Endodermal cell (in vitro differentiated cells): ENCODE measurements around the gene UBXN1. TPM values are rescaled to one million over a fixed set of nuclear protein-coding genes. Genes with fewer than 3 reads are reported as not detected.

Source experiments
- DNase-seq: peaks from one replicate; pipeline ENCODE4 v3.0.0-alpha.2; 2017
- H3K27ac ChIP-seq: 2 replicates; pipeline ENCODE4 v1.5.1; 2013; ENCODE audit warnings: mild to moderate bottlenecking, low read depth, low read length, moderate library complexity
- H3K27me3 ChIP-seq: 2 replicates; pipeline ENCODE4 v1.6.1; 2013; ENCODE audit warnings: mild to moderate bottlenecking, low read length, moderate library complexity; ENCODE audit not compliant: insufficient read depth, control insufficient read depth, poor library complexity, severe bottlenecking
- H3K36me3 ChIP-seq: 2 replicates; pipeline ENCODE4 v1.7.0; 2013; ENCODE audit warnings: mild to moderate bottlenecking, low read length, moderate library complexity; ENCODE audit not compliant: control insufficient read depth, insufficient read depth
- H3K4me1 ChIP-seq: one replicate; pipeline ENCODE4 v1.7.0; 2013; ENCODE audit warnings: low read length; ENCODE audit not compliant: control insufficient read depth, insufficient read depth
- H3K4me3 ChIP-seq: 2 replicates; pipeline ENCODE4 v1.5.1; 2013; ENCODE audit warnings: mild to moderate bottlenecking, low read length, moderate library complexity
- H3K9ac ChIP-seq: 2 replicates; pipeline ENCODE4 v1.6.1; 2013; ENCODE audit warnings: mild to moderate bottlenecking, low read length, moderate library complexity; ENCODE audit not compliant: poor library complexity, severe bottlenecking; ENCODE audit errors: extremely low read depth
- H3K9me3 ChIP-seq: 2 replicates; pipeline ENCODE4 v1.6.1; 2013; ENCODE audit warnings: mild to moderate bottlenecking, low read length, moderate library complexity; ENCODE audit not compliant: control insufficient read depth
- H3K27ac Mint-ChIP-seq: 2 replicates; pipeline ENCODE4 v1.8.0; 2020; ENCODE audit warnings: mixed read lengths
- H3K27me3 Mint-ChIP-seq: 2 replicates; pipeline ENCODE4 v1.8.0; 2021; ENCODE audit warnings: mild to moderate bottlenecking, mixed read lengths; ENCODE audit not compliant: insufficient read depth
- H3K36me3 Mint-ChIP-seq: 2 replicates; pipeline ENCODE4 v1.8.0; 2020; ENCODE audit warnings: low read depth, mixed read lengths
- H3K4me1 Mint-ChIP-seq: 2 replicates; pipeline ENCODE4 v1.8.0; 2020; ENCODE audit warnings: mixed read lengths
- H3K4me3 Mint-ChIP-seq: 2 replicates; pipeline ENCODE4 v1.8.0; 2020; ENCODE audit warnings: mild to moderate bottlenecking, moderate library complexity, mixed read lengths
- H3K9me3 Mint-ChIP-seq: 2 replicates; pipeline ENCODE4 v1.8.0; 2020; ENCODE audit warnings: mild to moderate bottlenecking, mixed read lengths
- WGBS, 2 experiments: methylation state at CpG; one replicate each; pipeline versions ENCODE4 v1.1.5 to v1.1.7; 2013; ENCODE audit warnings: missing lambda C conversion rate in 2 of 2, mixed read lengths in 1 of 2; ENCODE audit not compliant: insufficient coverage in 1 of 2, insufficient read length in 1 of 2; 5-methylcytosine and 5-hydroxymethylcytosine counted together
- total RNA-seq, 2 donors: library from RNA; stranded (reverse); fragmentation: NEBNext Ultra II Directional in 1 of 2; extraction: Animal tissue kit (Norgen Biotek cat#: 25700) in 1 of 2; gene quantifications; 2 replicates in 1 of 2; 3 replicates in 1 of 2; pipeline ENCODE4 v1.2.1, GENCODE V29; 2021
- TF ChIP-seq, protein P1 (sequence below): fragments of 200-600 bp; sonication (generic); conservative IDR thresholded peaks from 2 replicates; pipeline ENCODE4 v1.5.0; 2021; ENCODE audit warnings: antibody characterized with exemption, mild to moderate bottlenecking

Gene UBXN1
- total RNA-seq, 2 donors from 2014 or later: 89.3 to 96.6 TPM

GRCh38 chr11:62680825-62681240 lies 2.0 kb upstream of the UBXN1 start:
- TF ChIP-seq, protein P1, sequence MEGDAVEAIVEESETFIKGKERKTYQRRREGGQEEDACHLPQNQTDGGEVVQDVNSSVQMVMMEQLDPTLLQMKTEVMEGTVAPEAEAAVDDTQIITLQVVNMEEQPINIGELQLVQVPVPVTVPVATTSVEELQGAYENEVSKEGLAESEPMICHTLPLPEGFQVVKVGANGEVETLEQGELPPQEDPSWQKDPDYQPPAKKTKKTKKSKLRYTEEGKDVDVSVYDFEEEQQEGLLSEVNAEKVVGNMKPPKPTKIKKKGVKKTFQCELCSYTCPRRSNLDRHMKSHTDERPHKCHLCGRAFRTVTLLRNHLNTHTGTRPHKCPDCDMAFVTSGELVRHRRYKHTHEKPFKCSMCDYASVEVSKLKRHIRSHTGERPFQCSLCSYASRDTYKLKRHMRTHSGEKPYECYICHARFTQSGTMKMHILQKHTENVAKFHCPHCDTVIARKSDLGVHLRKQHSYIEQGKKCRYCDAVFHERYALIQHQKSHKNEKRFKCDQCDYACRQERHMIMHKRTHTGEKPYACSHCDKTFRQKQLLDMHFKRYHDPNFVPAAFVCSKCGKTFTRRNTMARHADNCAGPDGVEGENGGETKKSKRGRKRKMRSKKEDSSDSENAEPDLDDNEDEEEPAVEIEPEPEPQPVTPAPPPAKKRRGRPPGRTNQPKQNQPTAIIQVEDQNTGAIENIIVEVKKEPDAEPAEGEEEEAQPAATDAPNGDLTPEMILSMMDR: peak; percentile 58
- peak overlapping the region; percentile 53 for H3K27ac Mint-ChIP-seq
- no peaks in the 10 kb centered on the region for H3K9me3 ChIP-seq
- peaks cover 22% of the 10 kb centered on the region for H3K36me3 Mint-ChIP-seq
- H3K4me1 ChIP-seq: peaks cover 7% of the 10 kb centered on the region
- H3K36me3 ChIP-seq: peaks cover 18% of the 10 kb centered on the region
- H3K27me3 Mint-ChIP-seq: no peaks in the 10 kb centered on the region
- no peaks in the 10 kb centered on the region for H3K9me3 Mint-ChIP-seq
- H3K4me3 Mint-ChIP-seq: no peak overlapping the region
- 84 to 87% methylated on average over 3 to 4 of the region's 4 CpGs for WGBS, 2 experiments
- peak; percentile 58 for DNase-seq
- H3K27me3 ChIP-seq: no peaks in the 10 kb centered on the region
- H3K27ac ChIP-seq: no peak overlapping the region
- no peak overlapping the region for H3K4me3 ChIP-seq
- no peak overlapping the region for H3K9ac ChIP-seq
- H3K4me1 Mint-ChIP-seq: peaks cover 16% of the 10 kb centered on the region

- H3K9me3 Mint-ChIP-seq: no peaks in the 10 kb centered on the region
- peaks cover 16% of the 10 kb centered on the region for H3K4me1 Mint-ChIP-seq
- H3K27ac Mint-ChIP-seq: peak overlapping the region; percentile 91
- H3K9me3 ChIP-seq: no peaks in the 10 kb centered on the region
- H3K27me3 ChIP-seq: no peaks in the 10 kb centered on the region
- peak overlapping the region; percentile 94 for H3K4me3 ChIP-seq
- peaks cover 7% of the 10 kb centered on the region for H3K4me1 ChIP-seq
- TF ChIP-seq, protein P1: no peak
- DNase-seq: no peak
- H3K27me3 Mint-ChIP-seq: no peaks in the 10 kb centered on the region
- H3K36me3 Mint-ChIP-seq: peaks cover 33% of the 10 kb centered on the region
- peak overlapping the region; percentile 84 for H3K4me3 Mint-ChIP-seq
- peak overlapping the region; percentile 82 for H3K9ac ChIP-seq
- H3K36me3 ChIP-seq: peaks cover 34% of the 10 kb centered on the region
- peak overlapping the region; percentile 71 for H3K27ac ChIP-seq
- 7 to 14% methylated on average over 10 to 16 of the region's 16 CpGs for WGBS, 2 experiments
Observed at GRCh38 chr11:62678433-62678769, 472 bp downstream of the UBXN1 start.

DNA sequence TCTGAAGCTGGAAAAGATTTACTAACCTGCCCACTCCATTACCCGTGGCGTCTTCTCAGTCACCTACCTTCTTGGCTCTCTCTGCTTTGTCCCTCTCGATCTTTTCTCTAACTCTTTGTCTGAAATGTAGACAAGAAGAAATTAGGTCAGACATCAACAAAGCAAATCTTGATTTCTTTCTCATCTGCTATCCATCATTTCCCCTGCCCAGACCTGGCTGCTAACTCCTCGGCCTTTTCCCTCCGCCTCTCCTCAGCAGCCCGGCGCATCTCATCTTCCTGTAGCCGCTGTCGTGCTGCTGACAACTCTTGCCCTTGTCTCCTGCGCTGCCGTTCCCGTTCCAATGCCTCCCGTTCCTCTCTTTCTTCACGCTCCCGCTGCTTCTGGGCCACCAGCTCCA lies 1.2 kb downstream of the UBXN1 start:
- Mint-ChIP-seq H3K27ac (peak overlapping the region; percentile 79), H3K4me1 (peaks cover 19% of the 10 kb centered on the region), H3K27me3 (no peaks in the 10 kb centered on the region), H3K36me3 (peaks cover 37% of the 10 kb centered on the region), H3K9me3 (no peaks in the 10 kb centered on the region), H3K4me3 (peak overlapping the region; percentile 84)
- Histone ChIP-seq H3K36me3 (peaks cover 40% of the 10 kb centered on the region), H3K9me3 (no peaks in the 10 kb centered on the region), H3K4me3 (peak overlapping the region; percentile 94), H3K4me1 (peaks cover 7% of the 10 kb centered on the region), H3K27me3 (no peaks in the 10 kb centered on the region), H3K27ac (no peak overlapping the region), H3K9ac (no peak overlapping the region)
- no peak for DNase-seq
- TF ChIP-seq, protein P1: no peak
- WGBS, 2 experiments: 90 to 92% methylated on average over 15 of the region's 15 CpGs
